Breast epithelium (tissue), 4 donors: Measurements from ENCODE around the gene NCK2. TPM values are rescaled to one million over a fixed set of nuclear protein-coding genes. Genes with fewer than 3 reads are reported as not detected.
A peak's percentile ranks its signal among the peaks of the same experiment; 100 is the strongest.

Experiments
- DNase-seq, 2 donors: peaks; one replicate each; pipeline ENCODE4 v3.0.0-alpha.2; 2019; ENCODE audit warnings: low spot score in 2 of 2
- H3K27ac ChIP-seq, 2 donors: fragments of 200-600 bp; sonication (generic) in 1 of 2; one replicate each; pipeline ENCODE4 v1.5.1; 2016 to 2019; ENCODE audit warnings: mild to moderate bottlenecking in 1 of 2
- H3K27me3 ChIP-seq, 2 donors: fragments of 200-600 bp; sonication (generic) in 1 of 2; one replicate each; pipeline versions ENCODE4 v1.5.1 to v1.6.0; 2017 to 2019; ENCODE audit warnings: control low read depth in 1 of 2, mild to moderate bottlenecking in 1 of 2
- H3K36me3 ChIP-seq: fragments of 200-600 bp; one replicate; pipeline ENCODE4 v1.5.1; 2019
- H3K4me1 ChIP-seq, 2 donors: fragments of 200-600 bp; sonication (generic); one replicate each; pipeline ENCODE4 v1.5.1; 2016 to 2019; ENCODE audit warnings: control low read depth in 1 of 2
- H3K4me3 ChIP-seq, 3 donors: fragments of 200-600 bp; sonication (generic); 1 replicate in 2 of 3; 2 replicates in 1 of 3; pipeline ENCODE4 v1.5.1; 2016 to 2019; ENCODE audit warnings: mild to moderate bottlenecking in 3 of 3, moderate library complexity in 2 of 3
- H3K9me3 ChIP-seq, 2 donors: fragments of 200-600 bp; sonication (generic) in 1 of 2; one replicate each; pipeline ENCODE4 v1.5.1; 2016 to 2019; ENCODE audit warnings: control low read depth in 1 of 2
- POLR2A ChIP-seq: fragments of 450-650 bp; IDR thresholded peaks from one replicate; pipeline ENCODE4 v1.6.1; 2016; ENCODE audit warnings: antibody characterized with exemption, mild to moderate bottlenecking, moderate library complexity
- POLR2AphosphoS5 ChIP-seq, 3 donors: sonication (generic); formaldehyde crosslinking; IDR thresholded peaks; one replicate each; pipeline ENCODE4 v1.6.1; 2017; ENCODE audit warnings: antibody characterized with exemption in 3 of 3
- intact Hi-C: fragments of 100-400 bp; cut with DNase I; formaldehyde crosslinking; loops from one replicate; pipeline ENCODE4 v1.15.1; 2023; ENCODE audit warnings: low total_unique reads
- total RNA-seq, 3 donors: library from RNA; depleted of rRNA; stranded (reverse); fragments of >200 nt; gene quantifications; one replicate each; pipeline ENCODE4 v1.1.0, GENCODE V29; 2016
- TF ChIP-seq, protein P1 (sequence below), 3 donors: fragments of 450-650 bp; IDR thresholded peaks; one replicate each; pipeline ENCODE4 v1.5.1; 2016 to 2017; ENCODE audit warnings: antibody characterized with exemption in 3 of 3, mild to moderate bottlenecking in 3 of 3, moderate library complexity in 3 of 3

The NCK2 gene
- total RNA-seq, 3 donors from 2014 or later: 42.0 to 54.3 (median 46.9) TPM

DNA sequence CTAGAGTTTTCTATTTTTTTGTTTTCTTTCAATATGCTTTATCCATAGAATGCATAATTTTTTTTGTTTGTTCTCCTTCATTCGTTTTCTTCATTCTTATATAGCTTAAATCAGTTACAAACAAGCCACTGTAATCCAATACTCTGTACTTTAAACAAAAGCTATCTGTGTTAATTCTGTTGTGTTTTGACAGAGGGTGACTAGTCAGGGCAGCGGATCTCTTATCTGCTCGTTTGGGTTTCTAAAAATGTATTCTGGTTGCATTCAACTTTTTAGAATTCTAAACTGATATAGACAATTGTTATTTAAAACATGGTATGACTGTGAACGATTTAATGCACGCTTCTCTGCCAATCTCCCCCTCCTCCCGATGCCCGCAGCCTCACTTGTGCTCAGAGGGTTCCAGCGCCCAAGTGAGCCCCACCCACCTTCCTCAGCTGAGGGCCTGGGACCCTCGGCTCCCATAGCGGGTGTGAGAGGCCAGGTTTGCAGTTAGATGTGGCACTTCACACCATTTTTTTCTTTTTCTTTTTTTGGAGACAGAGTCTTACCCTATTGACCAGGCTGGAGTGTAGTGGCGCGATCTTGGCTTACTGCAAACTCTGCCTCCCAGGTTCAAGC lies 44.1 kb downstream of the NCK2 start:
- Histone ChIP-seq H3K4me3 (no peak overlapping the region), H3K36me3 (no peaks in the 10 kb centered on the region), H3K4me1 (peaks cover 4 to 10% of the 10 kb centered on the region in 2 donors), H3K9me3 (no peaks in the 10 kb centered on the region), H3K27me3 (no peaks in the 10 kb centered on the region), H3K27ac (no peak overlapping the region)
- DNase-seq: no peak
- TF ChIP-seq, protein P1, sequence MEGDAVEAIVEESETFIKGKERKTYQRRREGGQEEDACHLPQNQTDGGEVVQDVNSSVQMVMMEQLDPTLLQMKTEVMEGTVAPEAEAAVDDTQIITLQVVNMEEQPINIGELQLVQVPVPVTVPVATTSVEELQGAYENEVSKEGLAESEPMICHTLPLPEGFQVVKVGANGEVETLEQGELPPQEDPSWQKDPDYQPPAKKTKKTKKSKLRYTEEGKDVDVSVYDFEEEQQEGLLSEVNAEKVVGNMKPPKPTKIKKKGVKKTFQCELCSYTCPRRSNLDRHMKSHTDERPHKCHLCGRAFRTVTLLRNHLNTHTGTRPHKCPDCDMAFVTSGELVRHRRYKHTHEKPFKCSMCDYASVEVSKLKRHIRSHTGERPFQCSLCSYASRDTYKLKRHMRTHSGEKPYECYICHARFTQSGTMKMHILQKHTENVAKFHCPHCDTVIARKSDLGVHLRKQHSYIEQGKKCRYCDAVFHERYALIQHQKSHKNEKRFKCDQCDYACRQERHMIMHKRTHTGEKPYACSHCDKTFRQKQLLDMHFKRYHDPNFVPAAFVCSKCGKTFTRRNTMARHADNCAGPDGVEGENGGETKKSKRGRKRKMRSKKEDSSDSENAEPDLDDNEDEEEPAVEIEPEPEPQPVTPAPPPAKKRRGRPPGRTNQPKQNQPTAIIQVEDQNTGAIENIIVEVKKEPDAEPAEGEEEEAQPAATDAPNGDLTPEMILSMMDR (IDR thresholded peaks at IDR 0.05): no peak
- TF ChIP-seq POLR2A (no peak), POLR2AphosphoS5 (IDR thresholded peaks at IDR 0.05) (no peak)
- intact Hi-C loops: no loop called here

DNA sequence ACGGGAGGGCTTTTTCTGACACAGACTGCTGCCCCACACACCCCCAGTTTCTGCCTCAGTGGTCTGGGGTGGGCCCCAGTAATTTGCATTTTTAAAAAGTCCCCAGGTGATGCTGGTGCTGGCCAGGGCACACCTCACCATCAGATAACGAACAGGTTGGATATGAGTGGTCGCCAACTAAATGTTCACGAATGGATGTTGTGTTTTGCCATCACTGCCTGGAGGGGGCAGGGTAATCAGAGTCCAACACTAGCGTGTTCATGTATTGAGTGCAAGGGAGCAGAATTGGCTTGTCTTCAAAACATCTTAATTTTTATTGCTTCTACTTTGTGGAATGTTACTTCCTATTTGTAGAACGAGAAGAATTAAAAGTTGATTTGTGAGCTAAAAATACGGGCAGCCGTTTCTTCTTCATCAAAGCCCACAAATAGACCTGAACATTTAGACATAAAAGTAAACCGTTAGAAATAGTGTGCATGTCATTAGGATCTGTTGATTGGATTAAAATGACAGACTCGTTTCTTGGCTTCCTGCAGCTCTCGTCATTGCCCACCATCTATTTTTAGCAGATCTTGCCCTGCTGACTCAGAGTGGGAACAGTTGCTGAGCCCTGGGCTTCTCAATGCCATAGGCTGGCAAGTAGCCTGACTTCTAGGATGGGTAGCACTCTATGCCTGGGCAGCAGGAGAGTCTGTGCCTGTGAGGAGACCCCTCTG lies 45.2 kb downstream of the NCK2 start:
- TF ChIP-seq, protein P1 (IDR thresholded peaks at IDR 0.05): no peak
- TF ChIP-seq POLR2AphosphoS5 (IDR thresholded peaks at IDR 0.05) (no peak), POLR2A (no peak)
- Histone ChIP-seq H3K4me3 (no peak overlapping the region), H3K4me1 (peaks cover 4 to 10% of the 10 kb centered on the region in 2 donors), H3K36me3 (no peaks in the 10 kb centered on the region), H3K27me3 (no peaks in the 10 kb centered on the region), H3K9me3 (no peaks in the 10 kb centered on the region), H3K27ac (peak overlapping the region; percentile 28 to 38)
- intact Hi-C loops: no loop called here
- DNase-seq: no peak

DNA sequence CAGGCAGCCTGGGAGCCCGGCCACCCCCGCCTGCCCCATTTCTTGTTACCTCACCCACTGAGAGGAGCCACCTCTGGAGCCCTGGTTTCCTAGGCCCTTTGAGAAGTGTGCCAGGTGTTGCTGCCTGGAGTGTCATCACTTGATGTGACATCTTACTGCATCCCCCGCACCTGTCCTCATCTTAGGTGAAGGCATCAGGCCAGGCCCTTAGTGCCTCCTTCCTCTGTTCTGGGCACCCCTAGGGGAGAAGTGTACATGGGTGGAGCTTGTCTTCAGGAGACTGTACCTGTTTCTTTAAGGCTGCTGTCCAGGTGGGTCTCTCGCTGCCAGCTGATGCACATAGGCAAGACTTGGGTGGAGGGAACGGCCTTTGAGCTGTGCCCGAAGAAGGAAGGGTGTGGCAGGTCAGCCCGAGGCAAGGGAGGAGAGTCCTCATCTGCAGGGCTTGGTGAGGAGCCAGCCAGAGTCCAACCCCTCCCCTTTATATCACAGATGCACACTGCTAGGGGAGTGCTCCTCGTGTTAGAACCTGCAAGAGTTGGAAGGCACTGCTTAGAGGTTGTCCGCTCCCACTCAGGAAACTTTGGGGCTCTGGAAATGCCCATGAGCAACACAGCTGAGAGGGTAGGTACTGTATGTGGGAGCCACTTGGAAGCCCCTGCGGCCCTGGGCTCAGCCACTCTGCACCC lies 45.9 kb downstream of the NCK2 start:
- TF ChIP-seq, protein P1 (IDR thresholded peaks at IDR 0.05): no peak
- no peak for TF ChIP-seq POLR2AphosphoS5 (IDR thresholded peaks at IDR 0.05)
- no peak for TF ChIP-seq POLR2A
- no peaks in the 10 kb centered on the region for H3K9me3 ChIP-seq
- peaks cover 4 to 10% of the 10 kb centered on the region in 2 donors for H3K4me1 ChIP-seq
- H3K27ac ChIP-seq: peak overlapping the region; percentile 28 to 38
- no peaks in the 10 kb centered on the region for H3K27me3 ChIP-seq
- intact Hi-C loops: no loop called here
- H3K4me3 ChIP-seq: no peak overlapping the region
- no peaks in the 10 kb centered on the region for H3K36me3 ChIP-seq
- DNase-seq: no peak

DNA sequence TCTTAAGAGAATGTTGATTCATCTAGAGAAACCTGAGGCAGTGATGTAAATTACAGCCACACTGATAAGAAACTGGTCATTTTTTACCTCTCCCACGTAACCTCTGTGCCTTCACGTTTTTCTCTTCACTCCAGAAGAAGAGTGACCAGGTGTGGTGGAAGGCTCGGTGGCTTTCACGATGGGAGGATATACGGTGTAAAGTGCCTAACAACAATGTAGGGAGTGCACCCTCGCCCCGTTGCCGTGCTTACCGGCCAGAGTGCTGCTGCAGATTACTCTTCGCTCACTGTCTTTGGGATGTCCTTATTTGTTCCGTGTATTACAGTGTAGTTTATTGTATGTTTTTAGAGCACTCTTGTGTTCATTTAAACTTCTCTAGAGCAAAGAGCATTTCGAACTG lies 46.5 kb downstream of the NCK2 start:
- intact Hi-C loops: no loop called here
- Histone ChIP-seq H3K9me3 (no peaks in the 10 kb centered on the region), H3K4me3 (no peak overlapping the region), H3K36me3 (no peaks in the 10 kb centered on the region), H3K27me3 (no peaks in the 10 kb centered on the region), H3K27ac (peak overlapping the region in 1 of 2 donors; percentile 28), H3K4me1 (peaks cover 4 to 10% of the 10 kb centered on the region in 2 donors)
- TF ChIP-seq, protein P1 (IDR thresholded peaks at IDR 0.05): no peak
- no peak for TF ChIP-seq POLR2AphosphoS5 (IDR thresholded peaks at IDR 0.05)
- no peak for TF ChIP-seq POLR2A
- no peak for DNase-seq

DNA sequence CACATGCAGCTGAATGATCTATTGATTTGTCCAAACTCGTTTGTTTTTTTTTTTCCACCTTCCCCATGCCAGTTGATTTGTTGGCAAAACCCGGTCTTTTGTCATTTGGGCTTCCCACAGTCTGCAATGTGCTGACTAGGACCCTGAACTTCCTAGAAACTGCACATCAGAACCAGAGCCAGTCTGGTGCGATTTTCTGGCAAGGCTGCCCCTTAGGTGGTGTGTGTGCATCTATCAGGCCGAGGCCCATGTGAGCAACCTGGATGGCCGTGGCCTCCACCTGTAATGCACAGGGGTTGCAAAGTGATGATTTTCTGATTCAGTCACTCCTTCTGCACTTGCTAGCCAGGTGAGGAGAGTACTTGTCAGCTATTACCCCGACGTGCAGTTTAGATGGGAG lies 47.8 kb downstream of the NCK2 start:
- TF ChIP-seq POLR2AphosphoS5 (IDR thresholded peaks at IDR 0.05) (no peak), POLR2A (no peak)
- TF ChIP-seq, protein P1 (IDR thresholded peaks at IDR 0.05): no peak
- Histone ChIP-seq H3K27ac (no peak overlapping the region), H3K4me3 (no peak overlapping the region), H3K36me3 (no peaks in the 10 kb centered on the region), H3K9me3 (no peaks in the 10 kb centered on the region), H3K27me3 (no peaks in the 10 kb centered on the region), H3K4me1 (peaks cover 4 to 20% of the 10 kb centered on the region in 2 donors)
- intact Hi-C loops: loop anchor here (2.0 kb wide), 1 partner anchor 34 kb away; no protein-coding TSS in a partner anchor
- no peak for DNase-seq
